Osteocyte (in vitro differentiated cells): Measurements from ENCODE around the gene NCR1. TPM values are rescaled to one million over a fixed set of nuclear protein-coding genes. Genes with fewer than 3 reads are reported as not detected.
"Not testable (repeated sequence)": the region's sequence is repeated elsewhere in the genome, so short reads cannot be mapped to it uniquely, and the experiment has no call there.

ENCODE experiments used
- DNase-seq: peaks from one replicate; pipeline ENCODE4 v3.0.0; 2021; ENCODE audit warnings: mixed read lengths; ENCODE audit not compliant: unreplicated experiment; ENCODE audit errors: extremely low spot score
- H3K27ac Mint-ChIP-seq: one replicate; pipeline ENCODE4 v1.8.0; 2021; ENCODE audit warnings: mild to moderate bottlenecking, mixed read lengths; ENCODE audit not compliant: unreplicated experiment
- H3K27me3 Mint-ChIP-seq: one replicate; pipeline ENCODE4 v1.8.0; 2021; ENCODE audit warnings: mixed read lengths; ENCODE audit not compliant: unreplicated experiment
- H3K36me3 Mint-ChIP-seq: one replicate; pipeline ENCODE4 v1.8.0; 2021; ENCODE audit warnings: mixed read lengths; ENCODE audit not compliant: unreplicated experiment
- H3K4me1 Mint-ChIP-seq: one replicate; pipeline ENCODE4 v1.8.0; 2021; ENCODE audit warnings: mixed read lengths; ENCODE audit not compliant: unreplicated experiment
- H3K4me3 Mint-ChIP-seq: one replicate; pipeline ENCODE4 v1.8.0; 2021; ENCODE audit warnings: mild to moderate bottlenecking, moderate library complexity, mixed read lengths; ENCODE audit not compliant: unreplicated experiment
- H3K9me3 Mint-ChIP-seq: one replicate; pipeline ENCODE4 v1.8.0; 2021; ENCODE audit warnings: mixed read lengths; ENCODE audit not compliant: unreplicated experiment
- CTCF ChIP-seq: fragments of 200-600 bp; sonication (generic); IDR thresholded peaks from 2 replicates; pipeline ENCODE4 v1.5.0; 2021; ENCODE audit warnings: antibody characterized with exemption, mild to moderate bottlenecking, moderate library complexity
- total RNA-seq: library from RNA; stranded (reverse); gene quantifications from 2 replicates; pipeline ENCODE4 v1.2.1, GENCODE V29; 2021

The NCR1 gene
- total RNA-seq, 1 donor from 2014 or later, result not detected

- Mint-ChIP-seq H3K9me3 (peaks cover 16% of the 10 kb centered on the region), H3K36me3 (no peaks in the 10 kb centered on the region), H3K4me3 (no peak overlapping the region), H3K4me1 (no peaks in the 10 kb centered on the region), H3K27ac (no peak overlapping the region), H3K27me3 (no peaks in the 10 kb centered on the region)
- no peak for TF ChIP-seq CTCF
- no peak for DNase-seq
Measured at GRCh38 chr19:54888239-54888638, 17.7 kb upstream of the NCR1 start.

GRCh38 chr19:54889566-54889965 is 16.4 kb upstream of the NCR1 start:
- TF ChIP-seq CTCF, result no peak
- no peak overlapping the region for H3K4me3 Mint-ChIP-seq
- no peaks in the 10 kb centered on the region for H3K4me1 Mint-ChIP-seq
- DNase-seq, result no peak
- peaks cover 19% of the 10 kb centered on the region for H3K9me3 Mint-ChIP-seq
- H3K27ac Mint-ChIP-seq, result no peak overlapping the region
- no peaks in the 10 kb centered on the region for H3K27me3 Mint-ChIP-seq
- H3K36me3 Mint-ChIP-seq, result no peaks in the 10 kb centered on the region

GRCh38 chr19:54893406-54893805 is 12.5 kb upstream of the NCR1 start:
- no peak for DNase-seq
- Mint-ChIP-seq H3K27ac (no peak overlapping the region), H3K4me1 (no peaks in the 10 kb centered on the region), H3K9me3 (peaks cover 28% of the 10 kb centered on the region), H3K36me3 (no peaks in the 10 kb centered on the region), H3K4me3 (no peak overlapping the region), H3K27me3 (no peaks in the 10 kb centered on the region)
- no peak for TF ChIP-seq CTCF

- not testable (repeated sequence) for H3K27ac Mint-ChIP-seq, H3K36me3 Mint-ChIP-seq, DNase-seq, H3K27me3 Mint-ChIP-seq, H3K4me1 Mint-ChIP-seq, H3K4me3 Mint-ChIP-seq
- H3K9me3 Mint-ChIP-seq, result peaks cover 33% of the 10 kb centered on the region
Measured at GRCh38 chr19:54894106-54894505, 11.8 kb upstream of the NCR1 start.

- no peak for DNase-seq
- Mint-ChIP-seq H3K9me3 (peaks cover 30% of the 10 kb centered on the region), H3K4me1 (no peaks in the 10 kb centered on the region), H3K4me3 (no peak overlapping the region), H3K27ac (no peak overlapping the region), H3K27me3 (no peaks in the 10 kb centered on the region), H3K36me3 (no peaks in the 10 kb centered on the region)
- TF ChIP-seq CTCF, result no peak
Measured at GRCh38 chr19:54896036-54896435, 9.9 kb upstream of the NCR1 start.

GRCh38 chr19:54898685-54899084 is 7.3 kb upstream of the NCR1 start:
- H3K4me1 Mint-ChIP-seq, H3K27me3 Mint-ChIP-seq: not testable (repeated sequence)

DNA sequence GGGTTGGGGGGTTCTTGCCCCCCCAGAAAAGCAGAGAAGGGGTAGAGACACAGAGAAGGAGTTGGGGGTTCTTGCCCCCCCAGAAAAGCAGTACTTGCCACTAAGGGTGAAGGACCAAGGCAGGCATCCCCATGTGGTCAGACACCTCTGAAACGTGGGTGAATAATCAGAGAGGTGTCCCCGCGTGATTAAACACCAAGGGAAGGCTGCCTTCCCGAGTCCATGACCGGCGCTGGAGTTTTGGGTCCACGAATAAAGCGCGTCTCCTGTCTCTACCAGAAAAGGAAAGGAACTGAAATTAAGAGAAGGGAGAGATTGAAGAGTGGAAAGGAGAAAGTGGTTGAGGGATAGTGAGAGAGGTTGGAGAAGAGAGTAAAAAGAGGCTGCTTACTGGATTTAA is 6.3 kb upstream of the NCR1 start:
- H3K4me3 Mint-ChIP-seq, H3K4me1 Mint-ChIP-seq, H3K27ac Mint-ChIP-seq, DNase-seq, H3K27me3 Mint-ChIP-seq, H3K36me3 Mint-ChIP-seq: not testable (repeated sequence)
- H3K9me3 Mint-ChIP-seq, result peaks cover 29% of the 10 kb centered on the region

More at GRCh38 chr19:54898685-54899084, 7.3 kb upstream of the NCR1 start:
- not testable (repeated sequence) for H3K36me3 Mint-ChIP-seq, H3K4me3 Mint-ChIP-seq, H3K27ac Mint-ChIP-seq, DNase-seq
- H3K9me3 Mint-ChIP-seq, result peaks cover 33% of the 10 kb centered on the region

- H3K9me3 Mint-ChIP-seq, result peaks cover 24% of the 10 kb centered on the region
- not testable (repeated sequence) for H3K4me1 Mint-ChIP-seq, H3K27me3 Mint-ChIP-seq, H3K36me3 Mint-ChIP-seq, H3K4me3 Mint-ChIP-seq, H3K27ac Mint-ChIP-seq, DNase-seq
Measured at GRCh38 chr19:54901153-54901552, 4.8 kb upstream of the NCR1 start.
